GM19463 (cell line): Measurements from ENCODE around the gene CD34.

Experiments used
- ATAC-seq: cut with Tn5 transposase; IDR thresholded peaks from one replicate; pipeline ENCODE4 v1.9.1; 2021; ENCODE audit warnings: mild to moderate bottlenecking, moderate library complexity; ENCODE audit not compliant: unreplicated experiment

CD34 gene

DNA sequence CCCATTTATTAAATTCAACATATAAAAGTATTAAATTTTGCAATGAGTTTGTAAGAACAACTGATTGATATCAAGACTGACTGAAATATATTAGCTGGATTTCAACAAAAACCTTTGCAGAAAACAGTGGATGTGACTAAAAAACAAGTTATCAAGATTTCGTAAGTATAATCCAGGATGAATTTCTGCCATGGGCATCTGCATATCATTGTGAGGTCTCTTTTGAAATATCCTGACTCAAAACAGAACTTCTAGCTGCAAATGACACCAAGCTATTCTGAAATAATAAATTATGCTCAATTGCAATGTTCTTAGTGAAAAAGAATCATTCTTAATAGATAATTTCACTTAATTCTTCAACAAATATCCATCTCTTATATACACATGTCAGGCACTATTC, 52.6 kb downstream of the CD34 start:
- no peak for ATAC-seq

DNA sequence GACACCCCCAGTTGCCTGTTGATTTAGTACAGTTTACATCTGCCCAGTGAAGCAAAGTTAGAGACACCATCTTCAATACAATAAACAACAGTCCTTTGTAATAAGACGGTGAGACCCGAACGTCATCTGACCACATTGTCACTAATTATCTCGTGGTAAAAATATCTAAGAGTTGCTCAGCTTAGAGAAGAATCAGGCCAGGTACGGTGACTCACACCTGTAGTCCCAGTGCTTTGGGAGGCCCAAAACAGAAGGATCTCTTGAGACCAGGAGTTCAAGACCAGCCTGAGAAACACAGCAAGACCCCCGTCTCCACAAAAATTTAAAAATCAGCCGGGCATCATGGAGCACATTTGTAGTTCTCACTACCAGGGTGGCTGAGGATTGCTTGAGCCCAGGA, 53.5 kb downstream of the CD34 start:
- no peak for ATAC-seq

DNA sequence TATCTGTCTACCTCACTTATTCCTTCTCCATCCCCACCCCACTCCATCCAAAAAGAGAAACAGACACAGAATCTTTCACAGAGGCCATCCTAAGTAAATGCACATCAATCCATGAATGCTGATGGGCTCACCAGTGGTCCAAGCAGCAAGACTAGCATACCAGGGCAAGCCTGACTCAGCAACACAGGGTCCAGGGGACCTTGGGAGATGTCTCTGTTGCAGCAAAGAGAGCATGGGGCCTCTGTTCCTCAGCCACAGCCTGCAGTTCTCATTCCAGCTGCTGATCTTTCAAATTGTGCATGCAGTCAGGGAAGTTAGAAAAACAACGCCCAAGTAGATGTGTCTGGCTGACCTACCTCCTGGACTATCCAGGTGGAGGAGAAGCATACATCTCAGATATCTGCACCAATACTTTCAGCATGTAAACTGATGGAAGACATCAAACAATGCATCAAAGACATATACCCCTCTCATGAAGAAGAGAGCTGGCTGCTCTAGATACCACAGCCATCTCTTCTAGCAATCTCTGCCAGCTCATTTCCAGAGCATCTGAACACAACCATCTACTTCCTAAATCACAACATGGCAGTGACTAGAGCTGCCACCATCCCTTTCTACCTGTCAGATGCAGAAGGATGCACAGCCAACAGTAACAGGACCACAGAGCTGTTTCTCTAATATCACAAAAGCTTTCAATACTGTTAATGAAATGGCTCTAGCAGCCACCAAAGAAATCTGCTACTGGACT, 54.5 kb downstream of the CD34 start:
- no peak for ATAC-seq

DNA sequence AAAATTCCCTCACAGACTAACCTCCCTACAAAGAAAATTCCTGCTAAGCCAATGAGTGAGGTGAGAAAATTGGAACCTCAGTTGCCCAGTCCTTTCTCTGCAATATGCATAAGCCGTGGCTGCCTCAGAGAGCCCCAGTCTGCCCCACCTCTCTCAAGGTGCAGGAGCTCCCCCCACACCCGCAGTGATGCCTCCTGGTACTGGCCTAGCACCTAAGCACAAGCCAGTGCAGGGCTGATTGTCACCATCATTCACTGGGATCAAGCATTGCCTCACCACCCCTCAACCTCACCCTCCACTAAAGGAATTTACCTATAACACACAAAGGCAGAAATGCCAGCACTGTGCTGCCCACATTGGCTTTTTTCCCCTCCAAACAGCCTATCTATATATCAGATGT, 56.9 kb downstream of the CD34 start:
- ATAC-seq, result no peak

DNA sequence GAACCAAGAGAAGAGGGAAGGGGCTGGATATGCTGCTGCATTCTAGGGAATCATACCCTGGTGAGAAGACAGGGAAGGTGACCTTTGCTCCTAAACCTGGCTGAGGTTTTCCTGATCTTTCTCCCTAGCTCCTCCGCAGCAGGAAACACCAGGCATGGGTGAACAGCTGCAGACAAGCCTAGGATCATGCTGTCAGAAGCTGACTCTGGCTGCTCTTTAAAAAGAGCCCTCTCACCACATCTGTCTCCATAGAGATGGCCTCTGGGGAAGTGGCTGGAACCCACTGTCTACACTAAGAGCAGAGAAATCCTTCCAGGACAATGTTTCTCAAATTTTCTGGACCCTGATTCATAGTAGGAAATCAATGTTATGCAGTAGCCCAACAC, 57.6 kb downstream of the CD34 start:
- ATAC-seq, result no peak

DNA sequence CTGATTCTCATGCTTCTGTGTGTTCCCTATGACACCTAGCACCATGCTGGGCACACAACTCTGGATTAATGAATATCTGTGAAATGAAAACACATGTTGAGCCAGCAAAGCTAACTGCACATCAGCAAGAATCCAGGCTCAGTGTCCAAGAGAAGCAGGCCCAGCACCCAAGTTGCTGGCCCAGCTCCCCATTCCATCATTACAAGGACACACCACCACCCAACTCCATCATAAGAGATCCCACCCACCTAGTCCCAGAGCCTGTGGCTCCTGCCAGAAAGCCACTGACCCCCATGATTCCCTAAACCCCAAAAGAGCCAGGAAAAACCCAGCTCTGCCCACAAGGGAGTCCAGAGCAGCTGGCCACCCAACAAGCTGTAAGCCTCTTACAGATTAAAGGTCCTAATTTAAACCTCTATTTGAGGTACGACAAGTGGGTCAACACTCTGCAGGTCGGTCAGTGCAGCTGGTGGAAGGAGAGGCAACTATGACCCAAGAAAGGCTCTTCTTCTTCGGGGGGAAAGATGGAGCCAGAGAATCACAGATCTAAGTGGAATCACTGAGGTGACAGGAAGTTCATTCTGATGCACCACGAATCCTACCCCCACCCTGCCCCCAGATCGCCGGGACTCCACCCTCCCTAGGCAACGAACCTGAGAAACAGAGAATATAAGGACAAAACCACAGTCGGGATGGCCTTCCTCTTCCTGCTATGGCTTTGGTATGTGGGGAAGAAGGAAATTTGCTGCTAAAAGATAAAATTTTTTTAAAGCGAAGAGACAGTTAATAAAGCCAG, 58.2 kb downstream of the CD34 start:
- ATAC-seq, result no peak

DNA sequence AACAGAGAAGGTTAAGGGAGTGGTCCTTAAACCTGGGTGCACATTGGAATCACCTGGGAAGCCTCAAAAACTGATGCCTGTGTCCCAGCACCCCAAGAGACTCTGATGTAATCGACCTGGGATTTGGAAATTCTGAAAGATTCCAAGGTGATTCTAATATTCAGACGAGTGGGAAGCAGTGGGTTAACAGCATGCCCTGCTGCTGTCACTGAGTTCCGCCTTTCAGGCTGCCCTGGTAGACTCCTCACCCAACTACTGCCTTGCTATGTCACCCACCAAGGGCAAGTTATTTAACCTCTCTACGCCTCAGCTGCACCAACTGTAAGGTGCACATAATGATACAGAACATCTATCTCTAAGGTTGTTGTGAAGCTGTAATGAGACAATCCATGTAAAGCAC, 59.2 kb downstream of the CD34 start:
- ATAC-seq, result no peak

DNA sequence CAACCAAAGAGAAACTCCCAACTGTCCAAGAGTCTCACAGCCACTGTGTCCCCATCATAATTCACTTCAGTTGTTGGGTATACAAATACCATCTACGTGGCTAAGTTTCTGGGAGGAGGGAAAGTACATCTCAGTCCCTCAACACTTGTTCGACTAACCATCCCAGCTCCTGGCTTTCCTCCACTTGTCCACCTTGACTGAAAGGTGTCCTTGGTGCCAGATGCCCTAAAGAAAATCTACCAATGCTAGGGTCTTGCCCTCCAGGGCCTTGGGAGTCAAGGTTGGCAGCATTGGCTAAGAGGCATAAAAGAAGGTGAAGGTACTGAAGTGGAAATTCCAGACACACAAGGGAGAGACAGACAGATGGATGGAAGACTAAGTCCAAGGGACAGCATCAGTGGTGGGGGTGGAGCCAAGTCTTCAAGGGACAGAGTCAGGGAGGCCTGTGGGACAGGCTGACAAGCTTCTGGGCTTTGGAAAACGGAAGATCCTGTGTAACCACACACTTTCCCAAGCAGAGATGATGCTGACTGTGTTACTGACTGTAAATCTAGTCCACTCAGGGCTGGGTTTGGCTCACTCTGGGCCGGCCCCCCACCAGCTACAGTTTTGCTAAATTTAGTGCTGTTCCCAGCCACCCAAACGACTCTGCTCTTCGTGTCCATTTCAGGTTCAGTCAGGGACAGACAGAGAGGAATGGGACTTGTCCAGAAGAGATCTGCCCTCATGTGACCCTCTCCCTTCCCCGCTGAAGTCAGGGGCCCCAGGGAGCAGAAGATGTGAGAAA, 60.1 kb downstream of the CD34 start:
- no peak for ATAC-seq

DNA sequence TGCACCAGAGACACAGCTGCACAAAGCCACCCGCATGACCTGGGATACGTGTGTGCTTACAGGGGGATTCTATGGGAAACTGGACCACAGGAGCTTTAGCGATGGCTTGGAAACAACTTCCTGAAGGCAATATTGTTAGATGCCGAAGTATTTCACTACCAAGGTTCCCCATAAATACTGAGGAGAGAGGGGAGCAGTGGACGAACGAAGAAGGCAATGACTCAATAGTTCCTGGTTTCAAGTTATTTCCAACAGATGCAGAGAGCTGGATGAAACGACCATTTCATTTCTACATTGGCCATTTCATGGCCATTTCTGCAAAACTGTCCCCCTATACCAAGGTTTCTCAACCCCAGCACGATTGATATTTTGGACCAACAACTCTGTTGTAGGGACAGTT, 61.3 kb downstream of the CD34 start:
- no peak for ATAC-seq

DNA sequence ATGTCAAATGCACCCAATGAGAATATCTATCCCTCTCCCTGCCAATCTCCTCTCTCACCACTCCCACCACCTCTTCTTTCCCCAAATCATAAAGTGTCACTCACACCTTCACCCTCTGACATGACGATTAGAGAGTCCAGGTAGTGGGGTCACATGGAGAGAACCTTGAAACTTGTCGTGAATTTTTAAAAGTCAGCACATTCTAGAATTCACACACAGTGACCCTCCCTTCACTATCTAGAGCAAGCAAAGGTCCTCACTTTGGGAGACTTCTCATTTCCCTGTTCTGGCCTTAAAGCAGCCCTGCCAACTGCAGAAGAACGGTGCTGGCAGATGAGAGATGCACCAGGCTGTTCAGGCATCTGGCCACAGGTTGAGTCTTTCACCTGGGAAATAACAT, 61.9 kb downstream of the CD34 start:
- ATAC-seq, result no peak

DNA sequence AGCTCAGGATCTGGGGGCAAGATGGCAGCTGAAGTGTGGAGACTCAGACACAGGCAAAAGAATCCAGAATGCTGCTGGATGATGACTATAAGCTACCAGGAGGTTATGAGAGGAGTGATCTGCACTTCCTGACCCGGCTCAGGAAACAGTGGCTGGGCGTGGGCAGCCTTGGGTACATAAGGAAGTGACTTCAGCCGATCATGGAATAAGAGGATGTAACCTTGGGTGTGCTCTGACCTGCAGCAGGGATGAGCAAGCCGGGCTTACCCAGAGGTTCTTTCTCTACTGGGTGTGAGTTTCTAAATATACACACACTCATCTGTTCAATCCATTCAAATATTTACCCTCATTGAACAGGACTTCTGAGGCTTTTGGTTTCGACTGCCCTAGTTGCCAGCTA, 62.7 kb downstream of the CD34 start:
- ATAC-seq, result peak; percentile 78

DNA sequence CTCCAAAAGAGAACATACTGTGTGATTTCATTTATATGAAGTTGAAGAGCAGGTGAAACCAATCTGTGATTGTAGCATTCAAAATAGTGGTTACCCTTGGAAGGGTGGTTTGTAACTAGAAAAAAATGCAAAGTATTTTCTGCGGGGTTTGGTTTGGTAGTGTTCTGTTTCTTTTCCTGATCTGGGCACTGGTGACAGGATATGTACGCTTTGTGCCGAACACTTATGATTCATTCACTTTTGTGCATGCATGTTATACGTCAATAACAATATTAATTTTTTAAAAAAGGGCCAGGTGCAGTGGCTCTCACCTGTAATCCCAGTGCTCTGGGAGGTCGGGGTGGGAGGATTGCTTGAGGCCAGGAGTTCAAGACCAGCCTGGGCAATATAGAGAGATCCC, 63.8 kb downstream of the CD34 start:
- ATAC-seq, result no peak

DNA sequence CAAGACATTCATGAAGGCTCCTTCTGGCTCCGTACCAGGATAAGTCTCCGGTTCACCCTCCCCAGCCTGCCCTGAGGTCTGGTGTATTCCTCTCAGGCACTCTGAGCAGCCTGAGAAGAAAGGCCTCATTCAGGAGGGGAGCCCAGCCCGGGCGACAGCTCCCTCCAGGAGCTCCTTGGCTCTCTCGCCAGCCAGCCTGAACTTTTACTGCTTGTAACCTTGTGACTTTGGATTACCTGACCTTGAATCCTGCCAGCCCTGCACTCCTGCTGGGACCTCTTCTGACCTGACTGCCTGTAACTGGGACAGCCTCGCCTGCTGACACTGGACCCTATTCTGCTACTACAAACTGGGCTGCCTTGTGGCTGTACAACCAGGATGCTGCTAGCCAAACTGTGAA, 65.8 kb downstream of the CD34 start:
- no peak for ATAC-seq

DNA sequence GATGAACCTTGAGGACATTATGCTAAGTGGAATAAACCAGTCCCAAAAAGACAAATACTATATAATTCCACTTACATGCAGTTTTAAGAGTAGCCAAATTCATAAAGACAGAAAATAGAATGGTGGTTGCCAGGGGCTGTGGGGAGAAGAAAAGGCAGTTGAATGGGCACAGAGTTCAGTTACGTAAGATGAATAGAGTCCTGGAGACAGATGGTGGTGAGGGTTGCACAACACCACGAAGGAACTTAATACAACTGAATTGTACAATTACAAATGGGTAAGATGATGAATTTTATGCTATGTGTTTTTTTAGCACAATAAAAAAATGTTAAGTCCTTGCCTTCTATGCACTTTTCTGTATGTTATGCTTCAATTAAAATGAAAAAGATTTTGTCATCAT, 66.6 kb downstream of the CD34 start:
- no peak for ATAC-seq

DNA sequence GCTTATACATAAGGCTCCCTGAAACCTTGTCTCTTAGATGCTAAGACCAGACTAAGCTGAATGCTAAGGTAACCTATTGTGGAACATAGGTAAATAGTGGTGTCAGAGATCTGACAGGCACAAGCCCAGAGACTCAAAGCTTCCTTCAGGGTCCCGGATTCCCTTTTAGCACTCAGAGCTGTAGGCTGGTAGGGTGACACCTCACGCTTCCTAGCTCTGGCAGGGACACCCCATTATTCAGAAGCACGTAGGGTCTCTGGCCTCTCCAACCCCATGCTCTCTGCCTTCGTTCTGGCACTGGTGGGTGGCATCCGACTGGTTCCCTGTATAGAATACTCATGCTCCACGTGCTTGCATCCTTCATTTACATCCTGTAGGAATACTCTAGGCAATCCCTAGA, 68.4 kb downstream of the CD34 start:
- ATAC-seq, result no peak

DNA sequence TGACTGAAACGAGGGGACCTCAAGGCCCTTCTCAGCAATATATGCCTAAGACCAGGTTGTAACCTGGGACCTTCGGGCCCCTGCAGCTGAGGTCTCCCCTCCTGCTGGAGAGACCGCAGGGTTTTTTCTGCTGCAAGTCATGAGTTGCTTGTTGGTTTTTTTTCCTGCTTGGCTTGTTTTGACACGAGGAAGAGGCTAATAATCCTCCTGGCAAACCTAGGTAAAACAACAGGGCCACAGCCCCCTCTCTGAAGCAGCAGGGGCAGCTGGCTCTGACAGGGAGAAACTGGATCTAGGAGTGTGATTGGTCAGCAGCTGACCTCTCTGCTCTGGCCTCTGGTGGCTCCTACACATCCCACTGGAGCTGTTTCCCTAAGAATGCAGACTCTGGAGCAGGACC, 69.0 kb downstream of the CD34 start:
- ATAC-seq, result no peak

DNA sequence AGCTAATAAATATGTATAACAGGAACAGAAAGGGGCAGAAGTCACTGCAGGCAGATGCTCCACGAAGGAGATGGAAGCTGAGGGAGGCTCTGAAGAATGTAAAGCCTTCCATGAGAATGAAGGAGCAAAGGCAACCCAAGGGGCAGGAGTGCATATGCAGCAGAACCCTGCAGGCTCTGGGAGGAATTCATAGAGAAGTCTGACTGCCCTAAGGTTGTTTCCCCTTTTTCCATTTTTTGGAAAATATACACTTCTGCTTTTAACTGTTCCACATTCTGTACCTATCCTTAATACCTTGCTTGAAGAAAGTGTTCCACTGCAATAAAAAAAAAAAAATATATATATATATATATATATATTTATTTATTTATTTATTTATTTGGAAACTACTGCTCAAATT, 69.6 kb downstream of the CD34 start:
- no peak for ATAC-seq

DNA sequence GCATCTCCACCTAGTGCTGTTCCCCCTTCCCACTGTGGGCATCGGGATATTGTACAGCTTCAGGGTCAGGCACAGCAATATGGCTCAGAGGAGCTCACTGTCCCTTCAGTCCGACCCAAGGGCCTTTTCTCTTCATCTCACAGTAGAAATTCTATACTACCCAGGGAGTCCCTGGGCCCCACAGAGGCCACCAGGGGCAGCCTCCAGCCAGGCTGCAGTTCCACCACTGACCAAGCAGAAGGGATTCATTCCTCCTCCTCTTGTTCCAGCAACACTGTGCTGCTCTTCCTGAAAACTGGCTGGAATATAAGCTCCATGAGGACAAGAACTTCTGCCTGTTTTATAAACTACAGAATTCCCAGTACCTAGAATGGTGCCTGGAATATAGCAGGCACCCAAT, 70.5 kb downstream of the CD34 start:
- ATAC-seq, result no peak

DNA sequence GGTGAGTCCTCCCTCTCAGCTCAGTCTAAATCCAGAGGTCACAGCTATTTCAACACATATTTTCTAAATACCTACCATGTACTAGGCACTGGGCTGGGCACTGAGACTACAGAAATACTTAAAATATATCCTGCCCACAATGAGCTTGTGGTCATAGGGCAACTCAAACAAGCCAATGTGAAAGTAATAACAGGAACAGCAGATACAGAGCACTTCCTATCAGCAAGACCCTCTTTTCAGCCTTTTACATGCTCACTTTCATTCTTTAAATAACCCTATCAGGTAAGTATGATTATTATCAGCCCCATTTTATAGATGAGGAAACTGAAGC, 71.9 kb downstream of the CD34 start:
- no peak for ATAC-seq

DNA sequence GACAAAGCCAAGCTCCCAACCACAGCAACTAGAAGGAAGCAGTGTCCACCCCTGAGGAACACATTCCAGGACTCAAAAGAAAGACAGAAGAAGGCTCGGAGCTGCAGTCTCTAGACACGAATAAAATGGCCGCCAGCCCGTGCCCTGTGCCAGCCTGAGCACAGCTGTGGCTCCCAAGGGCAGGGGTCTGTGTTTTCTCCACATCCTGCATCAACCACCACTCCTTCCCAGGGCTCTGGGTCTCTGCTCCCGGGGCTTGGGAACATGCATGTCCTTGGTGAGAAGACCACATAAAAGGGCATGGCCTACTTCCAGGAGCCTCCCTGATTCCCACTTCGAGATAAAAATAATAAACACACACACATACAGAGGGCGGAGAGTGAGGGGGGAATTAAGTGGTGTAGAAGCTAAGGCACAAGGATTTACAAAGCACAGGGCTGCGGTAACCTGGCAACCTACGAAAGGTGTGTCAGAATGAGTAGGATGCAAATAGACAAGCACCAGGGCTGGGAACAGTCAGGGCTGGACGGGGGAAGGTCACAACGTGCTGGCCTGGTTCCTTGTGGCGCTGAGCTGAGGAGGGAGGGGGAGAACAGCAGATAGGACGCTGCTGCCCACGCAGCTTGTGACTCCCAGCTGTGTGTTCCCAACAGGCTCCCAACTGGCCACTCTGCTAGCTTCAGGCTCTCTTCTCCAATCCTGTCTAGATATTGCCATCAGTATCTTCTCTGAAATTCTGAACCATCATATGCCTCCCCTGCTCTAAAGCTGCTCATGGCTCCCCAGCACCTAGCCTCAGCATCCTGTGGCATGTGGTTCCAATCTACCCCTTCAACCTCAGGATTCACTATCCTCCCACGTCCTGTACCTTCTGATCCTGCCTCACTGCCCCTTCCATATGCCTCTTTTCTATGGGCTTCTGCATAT, 72.5 kb downstream of the CD34 start:
- no peak for ATAC-seq

DNA sequence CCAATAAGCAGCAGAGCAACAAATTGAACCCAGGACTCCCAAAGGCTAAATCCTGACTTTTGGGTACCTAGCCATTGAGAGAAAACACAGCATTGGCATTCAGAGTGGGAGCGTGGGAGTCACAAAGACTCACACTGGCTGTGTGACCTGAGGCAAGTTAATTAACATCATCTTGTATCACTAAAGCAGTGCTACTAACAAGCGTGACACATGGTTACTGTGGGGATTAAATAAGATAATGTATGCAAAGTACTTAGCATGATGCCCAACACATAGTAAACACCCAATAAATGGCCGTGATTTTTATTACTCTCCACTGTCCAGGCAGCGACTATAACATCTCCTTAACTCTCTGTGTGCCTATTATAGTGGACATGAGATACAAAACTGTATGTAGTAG, 73.3 kb downstream of the CD34 start:
- ATAC-seq, result no peak
